BE2C (cell line): ENCODE results near the gene RBFA.

Source experiments
- DNase-seq: peaks from one replicate; pipeline ENCODE4 v3.0.0-alpha.2; 2020
- H3K27me3 ChIP-seq: fragments of 250-450 bp; sonication (Bioruptor Pico); 2 replicates; pipeline ENCODE4 v1.5.1; 2020; ENCODE audit warnings: mild to moderate bottlenecking
- H3K36me3 ChIP-seq: fragments of 250-450 bp; sonication (Bioruptor Pico); 2 replicates; pipeline ENCODE4 v1.5.1; 2020; ENCODE audit warnings: mild to moderate bottlenecking
- H3K4me1 ChIP-seq: fragments of 250-450 bp; sonication (Bioruptor Pico); 2 replicates; pipeline ENCODE4 v1.5.1; 2020
- H3K4me3 ChIP-seq: 2 replicates; pipeline ENCODE4 v1.5.1; 2011; ENCODE audit warnings: low read depth, low read length
- H3K9me3 ChIP-seq: fragments of 250-450 bp; sonication (Bioruptor Pico); 2 replicates; pipeline ENCODE4 v1.5.1; 2020
- CTCF ChIP-seq: IDR thresholded peaks from 2 replicates; pipeline ENCODE4 v1.5.1; 2012; ENCODE audit warnings: mild to moderate bottlenecking, low read depth, low read length

Gene RBFA

GRCh38 chr18:80042785-80043184 is 8.6 kb downstream of the RBFA start:
- H3K4me3 ChIP-seq = no peak overlapping the region
- H3K36me3 ChIP-seq = no peaks in the 10 kb centered on the region; the same call in 1 of the 2 replicates
- TF ChIP-seq CTCF = no peak
- no peaks in the 10 kb centered on the region for H3K9me3 ChIP-seq
- DNase-seq = no peak
- H3K27me3 ChIP-seq = no peaks in the 10 kb centered on the region
- H3K4me1 ChIP-seq = no peaks in the 10 kb centered on the region

GRCh38 chr18:80044072-80044471 is 9.8 kb downstream of the RBFA start:
- no peaks in the 10 kb centered on the region for H3K9me3 ChIP-seq
- no peak for TF ChIP-seq CTCF
- H3K4me1 ChIP-seq = no peaks in the 10 kb centered on the region
- no peak for DNase-seq
- H3K4me3 ChIP-seq = no peak overlapping the region
- H3K36me3 ChIP-seq = no peaks in the 10 kb centered on the region; the same call in 1 of the 2 replicates
- H3K27me3 ChIP-seq = no peaks in the 10 kb centered on the region

GRCh38 chr18:80046011-80046410 is 11.8 kb downstream of the RBFA start:
- Histone ChIP-seq H3K36me3 (no peaks in the 10 kb centered on the region; the same call in 1 of the 2 replicates), H3K4me1 (no peaks in the 10 kb centered on the region)

GRCh38 chr18:80046431-80046830 is 12.2 kb downstream of the RBFA start:
- no peaks in the 10 kb centered on the region for H3K27me3 ChIP-seq
- no peaks in the 10 kb centered on the region for H3K9me3 ChIP-seq
- H3K4me1 ChIP-seq = no peaks in the 10 kb centered on the region
- DNase-seq = no peak
- TF ChIP-seq CTCF = no peak
- H3K36me3 ChIP-seq = no peaks in the 10 kb centered on the region; the same call in 1 of the 2 replicates
- H3K4me3 ChIP-seq = no peak overlapping the region

More at GRCh38 chr18:80046011-80046410, 11.8 kb downstream of the RBFA start:
- no peak overlapping the region for H3K4me3 ChIP-seq
- H3K27me3 ChIP-seq = no peaks in the 10 kb centered on the region
- no peak for DNase-seq
- H3K9me3 ChIP-seq = no peaks in the 10 kb centered on the region
- TF ChIP-seq CTCF = no peak

- H3K4me3 ChIP-seq = no peak overlapping the region
- no peaks in the 10 kb centered on the region for H3K27me3 ChIP-seq
- H3K36me3 ChIP-seq = no peaks in the 10 kb centered on the region; the same call in 1 of the 2 replicates
- H3K9me3 ChIP-seq = no peaks in the 10 kb centered on the region
- no peak for TF ChIP-seq CTCF
- peak; percentile 20 for DNase-seq
- no peaks in the 10 kb centered on the region for H3K4me1 ChIP-seq
Observed at GRCh38 chr18:80046961-80047541, 12.8 kb downstream of the RBFA start.

GRCh38 chr18:80050797-80051196 is 16.6 kb downstream of the RBFA start:
- Histone ChIP-seq H3K36me3 (no peaks in the 10 kb centered on the region; the same call in 1 of the 2 replicates), H3K27me3 (no peaks in the 10 kb centered on the region), H3K9me3 (no peaks in the 10 kb centered on the region), H3K4me3 (no peak overlapping the region), H3K4me1 (no peaks in the 10 kb centered on the region)
- no peak for DNase-seq
- TF ChIP-seq CTCF = no peak
